Measurements from ENCODE around the gene NPBWR2. TPM values are rescaled to one million over a fixed set of nuclear protein-coding genes. Genes with fewer than 3 reads are reported as not detected.

Gene NPBWR2
- total and polyA plus RNA-seq, 2 donors (not counting 3 experiments of a cell fraction or from before 2014, with no cell fraction given): not detected

DNA sequence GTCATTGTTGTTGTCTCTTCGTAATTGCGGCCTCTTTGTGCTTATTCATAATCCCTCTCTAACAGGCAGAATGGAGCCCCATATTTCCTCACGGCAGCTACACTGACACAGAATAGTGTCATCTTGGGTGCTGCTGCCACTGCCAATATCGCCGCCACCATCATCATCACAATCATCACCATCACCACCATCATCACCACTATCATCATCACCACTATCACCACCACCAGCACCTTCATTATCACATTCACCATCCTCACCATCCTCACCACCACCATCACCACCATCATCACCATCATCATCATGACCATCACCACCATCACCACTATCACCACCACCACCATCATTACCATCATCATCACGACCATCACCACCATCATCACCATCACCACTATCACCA, 10.8 kb downstream of the NPBWR2 start:
- dilution Hi-C loops (cut with MboI; ENCODE audit: extremely low pct_ligation_motif_present, low sequenced_read_pairs) (no loop called here), intact Hi-C loops (cut with micrococcal nuclease) (no loop called here)
- no peaks in the 10 kb centered on the region for H3K4me1 ChIP-seq (ENCODE audit: control insufficient read depth, extremely low read depth, insufficient read depth, low read length)
- no peaks in the 10 kb centered on the region for H3K9me3 ChIP-seq (replicated peaks; ENCODE audit: control insufficient read depth, insufficient read depth, low read length)
- FAIRE-seq: no peak
- TF ChIP-seq MYC (IDR thresholded peaks at IDR 0.05; ENCODE audit: low read depth, low read length) (no peak), JUN (IDR thresholded peaks at IDR 0.05; ENCODE audit: borderline replicate concordance, insufficient read depth, insufficient read length, low read depth) (no peak), MAX (IDR thresholded peaks at IDR 0.05; ENCODE audit: insufficient read depth, insufficient read length) (no peak), FOS (IDR thresholded peaks at IDR 0.05; ENCODE audit: borderline replicate concordance, insufficient read depth, low read length) (no peak), EZH2 (IDR thresholded peaks at IDR 0.05; ENCODE audit: borderline replicate concordance, low read depth, low read length, severe bottlenecking) (no peak), POLR2AphosphoS5 (IDR thresholded peaks at IDR 0.05; ENCODE audit: insufficient read depth, low read depth, low read length) (no peak), POLR2A (IDR thresholded peaks at IDR 0.05; ENCODE audit: low read depth, low read length) (no peak), GATA2 (IDR thresholded peaks at IDR 0.05; ENCODE audit: insufficient read depth, insufficient read length, low read depth, low read length) (no peak)
- TF ChIP-seq, protein P1, sequence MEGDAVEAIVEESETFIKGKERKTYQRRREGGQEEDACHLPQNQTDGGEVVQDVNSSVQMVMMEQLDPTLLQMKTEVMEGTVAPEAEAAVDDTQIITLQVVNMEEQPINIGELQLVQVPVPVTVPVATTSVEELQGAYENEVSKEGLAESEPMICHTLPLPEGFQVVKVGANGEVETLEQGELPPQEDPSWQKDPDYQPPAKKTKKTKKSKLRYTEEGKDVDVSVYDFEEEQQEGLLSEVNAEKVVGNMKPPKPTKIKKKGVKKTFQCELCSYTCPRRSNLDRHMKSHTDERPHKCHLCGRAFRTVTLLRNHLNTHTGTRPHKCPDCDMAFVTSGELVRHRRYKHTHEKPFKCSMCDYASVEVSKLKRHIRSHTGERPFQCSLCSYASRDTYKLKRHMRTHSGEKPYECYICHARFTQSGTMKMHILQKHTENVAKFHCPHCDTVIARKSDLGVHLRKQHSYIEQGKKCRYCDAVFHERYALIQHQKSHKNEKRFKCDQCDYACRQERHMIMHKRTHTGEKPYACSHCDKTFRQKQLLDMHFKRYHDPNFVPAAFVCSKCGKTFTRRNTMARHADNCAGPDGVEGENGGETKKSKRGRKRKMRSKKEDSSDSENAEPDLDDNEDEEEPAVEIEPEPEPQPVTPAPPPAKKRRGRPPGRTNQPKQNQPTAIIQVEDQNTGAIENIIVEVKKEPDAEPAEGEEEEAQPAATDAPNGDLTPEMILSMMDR (IDR thresholded peaks at IDR 0.05; ENCODE audit: extremely low read depth in 1 of 2, insufficient read depth in 1 of 2, low read depth in 1 of 2, low read length in 2 of 2): no peak
- H3K9ac ChIP-seq (replicated peaks; ENCODE audit: extremely low read depth, insufficient read depth, low read length): no peak overlapping the region
- no TSS peak for BruUV-seq (replicated peaks)
- ChIA-PET CTCF (no interaction called here), POLR2A (no interaction called here)
- no peak overlapping the region for H2AFZ ChIP-seq (ENCODE audit: low read depth, low read length)
- DNase-seq (ENCODE audit: low read depth, low spot score): no peak
- peaks cover 8 to 10% of the 10 kb centered on the region in 2 experiments for H3K27me3 ChIP-seq (ENCODE audit: control insufficient read depth in 2 of 2, insufficient read depth in 2 of 2, low read length in 2 of 2)
- no peaks in the 10 kb centered on the region for H3K79me2 ChIP-seq (ENCODE audit: control insufficient read depth, insufficient read depth, low read length)
- no peak overlapping the region for H3K4me2 ChIP-seq (ENCODE audit: insufficient read depth, low read length)
- H3K9me1 ChIP-seq (replicated peaks; ENCODE audit: control insufficient read depth, extremely low read depth, insufficient read depth, low read length): no peaks in the 10 kb centered on the region
- H3K27ac ChIP-seq (ENCODE audit: insufficient read depth, low read depth, low read length): no peak overlapping the region
- no peaks in the 10 kb centered on the region for H3K36me3 ChIP-seq (ENCODE audit: control insufficient read depth in 2 of 2, extremely low read depth in 1 of 2, insufficient read depth in 2 of 2, low read length in 2 of 2)
- H4K20me1 ChIP-seq (replicated peaks; ENCODE audit: control insufficient read depth, extremely low read depth, insufficient read depth, low read length): no peaks in the 10 kb centered on the region
- no peak overlapping the region for H3K4me3 ChIP-seq (replicated peaks in 1 of 3; ENCODE audit: insufficient read depth in 1 of 3, low read depth in 1 of 3, low read length in 3 of 3)
